ENCODE data around the gene SOWAHD. TPM values are rescaled to one million over a fixed set of nuclear protein-coding genes. Genes with fewer than 3 reads are reported as not detected.

SOWAHD gene
- total RNA-seq, 1 donor from 2014 or later, result 0.35 TPM

Other genes starting within 250 kb of the SOWAHD start
- 24.4 and 25.4 TPM in 2 replicates for gene STEEP1, start 193.2 kb upstream of the SOWAHD start, total RNA-seq
- 58.8 and 60.9 TPM in 2 replicates for gene UBE2A, start 184.0 kb upstream of the SOWAHD start, total RNA-seq
- gene NKRF, start 152.2 kb upstream of the SOWAHD start, total RNA-seq, result 28.0 and 29.8 TPM in 2 replicates
- gene SEPTIN6, start 65.4 kb upstream of the SOWAHD start, total RNA-seq, result 151 and 153 TPM in 2 replicates
- 2,109 and 2,135 TPM in 2 replicates for gene RPL39, start 33.0 kb downstream of the SOWAHD start, total RNA-seq
- gene UPF3B, start 94.4 kb downstream of the SOWAHD start, total RNA-seq, result 12.4 and 12.6 TPM in 2 replicates
- gene RNF113A, start 113.1 kb downstream of the SOWAHD start, total RNA-seq, result 25.2 and 26.7 TPM in 2 replicates
- 75.1 and 79.0 TPM in 2 replicates for gene NDUFA1, start 113.2 kb downstream of the SOWAHD start, total RNA-seq
- not detected in 2 replicates for gene AKAP14, start 137.3 kb downstream of the SOWAHD start, total RNA-seq
- 8.9 and 10.2 TPM in 2 replicates for gene NKAP, start 185.2 kb downstream of the SOWAHD start, total RNA-seq

Measured in activated CD4-positive, alpha-beta T cell treated with anti-CD3 and anti-CD28 coated beads, Interleukin-2, amount 10 ng/mL, durations not matched to agents 24 days and 14 days (primary cell).